Measurements from ENCODE around the gene BTBD9. TPM values are rescaled to one million over a fixed set of nuclear protein-coding genes. Genes with fewer than 3 reads are reported as not detected.

The BTBD9 gene
- total and polyA plus RNA-seq, 11 donors, result 6.3 to 23.3 (median 19.4) TPM

- 86 to 98% (median 96%) methylated on average over 5 of the region's 5 CpGs for WGBS, 4 donors
- Histone ChIP-seq H3K36me3 (no peaks in the 10 kb centered on the region), H3K4me3 (no peak overlapping the region), H3K27me3 (no peaks in the 10 kb centered on the region), H3K27ac (no peak overlapping the region), H3K4me1 (peaks cover 0 to 38% (median 0%) of the 10 kb centered on the region in 12 donors), H3K9me3 (no peaks in the 10 kb centered on the region)
- DNase-seq (no peak), ATAC-seq (no peak)
- intact Hi-C loops (cut with DNase I), result no loop called here
- TF ChIP-seq CTCF (IDR thresholded peaks at IDR 0.05) (no peak), POLR2A (IDR thresholded peaks at IDR 0.05) (no peak)
Measured at GRCh38 chr6:38481211-38481836, 158.4 kb downstream of the BTBD9 start.

DNA sequence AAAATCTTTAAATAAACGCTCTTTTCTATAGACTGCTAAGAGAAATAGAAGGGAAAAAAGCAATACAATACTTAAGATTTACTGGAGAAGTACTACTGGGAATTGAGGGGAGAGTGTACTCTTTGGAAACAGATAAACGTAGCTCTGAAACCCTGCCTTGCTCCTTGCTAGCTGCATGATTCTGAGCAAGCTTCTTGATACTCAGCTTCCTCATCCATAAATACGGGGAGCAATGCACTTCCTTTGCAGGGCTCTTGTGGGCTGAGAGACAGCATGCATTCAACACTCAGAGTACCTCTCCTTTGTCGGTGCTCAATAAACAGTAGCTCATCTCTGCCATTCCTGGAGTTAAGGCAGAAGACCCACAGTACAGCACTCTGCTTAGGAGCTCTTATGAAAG is 159.7 kb downstream of the BTBD9 start:
- H3K4me1 ChIP-seq, result peaks cover 0 to 38% (median 0%) of the 10 kb centered on the region in 12 donors
- no peaks in the 10 kb centered on the region for H3K9me3 ChIP-seq
- no peak for ATAC-seq
- H3K27me3 ChIP-seq, result no peaks in the 10 kb centered on the region
- intact Hi-C loops (cut with DNase I), result no loop called here
- DNase-seq, result no peak
- TF ChIP-seq CTCF (IDR thresholded peaks at IDR 0.05) (no peak), POLR2A (IDR thresholded peaks at IDR 0.05) (no peak)
- H3K36me3 ChIP-seq, result no peaks in the 10 kb centered on the region
- 91 to 96% (median 91%) methylated on average over 4 of the region's 4 CpGs for WGBS, 4 donors
- no peak overlapping the region for H3K27ac ChIP-seq
- H3K4me3 ChIP-seq, result no peak overlapping the region

DNA sequence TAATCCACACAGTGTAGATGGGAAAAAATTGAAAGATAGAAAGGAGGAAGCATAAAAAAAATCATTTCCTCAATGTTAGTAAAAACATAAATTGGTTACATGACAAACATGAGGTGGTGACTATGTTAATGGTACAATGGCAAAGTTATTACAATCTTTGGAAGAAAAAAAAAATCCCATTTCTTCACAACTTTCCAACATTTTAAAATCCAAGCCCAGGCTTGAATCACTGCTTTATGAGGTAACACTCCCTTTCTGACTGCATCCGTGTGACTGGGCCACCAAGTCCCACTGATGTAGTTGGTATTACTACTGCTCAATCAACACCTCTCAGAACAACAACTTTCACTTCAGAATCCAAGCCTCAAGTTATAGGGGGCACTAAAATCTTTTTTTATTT is 160.4 kb downstream of the BTBD9 start:
- no peaks in the 10 kb centered on the region for H3K36me3 ChIP-seq
- ATAC-seq, result no peak

More for the DNA sequence above, 160.4 kb downstream of the BTBD9 start:
- Histone ChIP-seq H3K9me3 (no peaks in the 10 kb centered on the region), H3K27ac (no peak overlapping the region), H3K4me3 (no peak overlapping the region), H3K27me3 (no peaks in the 10 kb centered on the region), H3K4me1 (peaks cover 0 to 36% (median 0%) of the 10 kb centered on the region in 12 donors)
- DNase-seq, result no peak
- 96 to 97% (median 97%) methylated on average over 1 of the region's 1 CpG for WGBS, 4 donors
- TF ChIP-seq CTCF (IDR thresholded peaks at IDR 0.05) (no peak), POLR2A (IDR thresholded peaks at IDR 0.05) (no peak)
- intact Hi-C loops (cut with DNase I), result loop anchor here in 1 of 10 donors (5.0 kb wide), 1 partner anchor 442 kb away; no protein-coding TSS in a partner anchor
